ENCODE results near the gene ZBTB2. TPM values are rescaled to one million over a fixed set of nuclear protein-coding genes. Genes with fewer than 3 reads are reported as not detected.

The ZBTB2 gene
- total RNA-seq, 1 experiment from 2014 or later = 31.4 TPM

DNA sequence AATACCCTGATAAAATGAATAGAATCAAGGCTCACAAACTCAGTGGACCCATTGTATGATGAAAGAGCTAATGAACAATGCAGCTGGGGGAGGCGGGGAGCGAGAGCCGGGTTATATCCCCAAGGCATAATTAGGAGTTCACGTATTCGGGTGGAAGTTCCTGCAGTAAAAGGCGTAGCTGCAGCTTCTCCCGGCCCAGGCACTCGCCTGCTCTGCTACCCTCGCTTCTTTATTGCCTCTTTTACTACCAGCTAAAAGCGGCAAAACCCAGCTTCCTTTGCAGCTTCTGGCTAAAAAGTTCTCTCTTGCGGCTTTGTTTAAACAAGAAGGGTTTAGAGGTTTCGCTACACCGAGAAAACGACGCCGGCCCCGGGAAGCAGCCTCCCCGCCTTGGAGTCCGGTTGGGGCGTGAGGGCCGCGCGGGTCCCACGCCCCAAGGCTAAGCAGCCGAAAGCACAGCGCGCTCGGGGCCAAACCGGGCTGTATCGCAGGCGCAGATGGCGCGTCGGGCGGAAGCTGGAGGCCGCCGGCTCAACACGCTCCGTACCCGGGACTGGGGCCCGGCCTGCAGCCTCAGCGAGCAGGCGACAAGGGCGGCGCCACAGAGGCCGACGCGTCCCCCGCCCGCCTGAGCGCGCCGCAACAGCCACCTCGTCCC, 1.6 kb downstream of the ZBTB2 start:
- Histone ChIP-seq H4K20me1 (ENCODE audit: control insufficient read depth, insufficient read depth, insufficient read length) (no peaks in the 10 kb centered on the region), H2BK15ac (ENCODE audit: low read depth, low read length) (no peak overlapping the region)
- peak; percentile 45 for DNase-seq

More for the DNA sequence above, 1.6 kb downstream of the ZBTB2 start:
- Histone ChIP-seq H2AFZ (ENCODE audit: low read length) (no peak overlapping the region), H3K23me2 (ENCODE audit: insufficient read length, low read depth, low read length, poor library complexity, severe bottlenecking) (peaks cover 8% of the 10 kb centered on the region), H3K56ac (ENCODE audit: insufficient read length, low read depth, low read length) (no peak overlapping the region), H3K79me1 (ENCODE audit: insufficient read depth, low read depth, low read length, poor library complexity, severe bottlenecking) (peaks cover 3% of the 10 kb centered on the region), H4K91ac (ENCODE audit: insufficient read length, low read depth, low read length) (no peak overlapping the region), H3K4me2 (ENCODE audit: insufficient read depth, insufficient read length, low read length) (peak overlapping the region; percentile 67), H3K9ac (ENCODE audit: extremely low read depth, insufficient read length, low read length) (peak overlapping the region; percentile 93), H3K27ac (ENCODE audit: insufficient read length, low read depth, low read length) (peak overlapping the region; percentile 27), H2BK20ac (ENCODE audit: low read depth, low read length, poor library complexity, severe bottlenecking) (no peak overlapping the region), H3K4ac (ENCODE audit: low read depth, low read length) (no peak overlapping the region), H3K27me3 (ENCODE audit: insufficient read depth, low read length) (no peaks in the 10 kb centered on the region), H2BK12ac (ENCODE audit: insufficient read length, low read depth, low read length) (no peak overlapping the region), H3K79me2 (ENCODE audit: insufficient read depth, low read length) (peaks cover 30% of the 10 kb centered on the region), H3K9me3 (ENCODE audit: control insufficient read depth, low read depth, low read length) (no peaks in the 10 kb centered on the region), H4K8ac (replicated peaks; ENCODE audit: insufficient read length, low read depth, low read length) (no peak overlapping the region), H3T11ph (ENCODE audit: low read length) (no peak overlapping the region), H2BK5ac (ENCODE audit: insufficient read length, low read length) (no peak overlapping the region), H4K5ac (ENCODE audit: insufficient read length, low read depth, low read length) (no peak overlapping the region), H3K23ac (ENCODE audit: insufficient read length, low read depth, low read length) (no peak overlapping the region), H2AK5ac (ENCODE audit: insufficient read length, low read length) (no peak overlapping the region), H3K4me1 (ENCODE audit: insufficient read depth, low read length) (peaks cover 2% of the 10 kb centered on the region), H3K14ac (ENCODE audit: insufficient read depth, low read length) (peak overlapping the region; percentile 90), H3K18ac (ENCODE audit: insufficient read length, low read depth, low read length) (peak overlapping the region; percentile 30), H2BK120ac (ENCODE audit: low read depth, low read length, poor library complexity, severe bottlenecking) (no peak overlapping the region)
- peaks cover 8 to 20% (median 9%) of the 10 kb centered on the region in 3 experiments; a peak in 6 of 7 replicates for H3K36me3 Mint-ChIP-seq (ENCODE audit: insufficient read depth in 1 of 3, low read depth in 3 of 3)
- H3K4me1 Mint-ChIP-seq = peaks cover 27 to 37% of the 10 kb centered on the region in 2 experiments
- H3K4me3 Mint-ChIP-seq = peak overlapping the region; percentile 82 to 91
- no peak for TF ChIP-seq CTCF (conservative IDR thresholded peaks at IDR 0.05)
- no CpG with 5 or more reads among the region's 54 CpGs for WGBS (ENCODE audit: extremely low coverage, insufficient read length, low lambda C conversion rate)
- H3K27me3 Mint-ChIP-seq (ENCODE audit: low read depth) = no peaks in the 10 kb centered on the region
- peak overlapping the region; percentile 94 to 98 (median 96) for H3K27ac Mint-ChIP-seq
- no peaks in the 10 kb centered on the region for H3K9me3 Mint-ChIP-seq
